ENCODE measurements around the gene PAFAH2.
A peak's percentile ranks its signal among the peaks of the same experiment; 100 is the strongest.

PAFAH2 gene

DNA sequence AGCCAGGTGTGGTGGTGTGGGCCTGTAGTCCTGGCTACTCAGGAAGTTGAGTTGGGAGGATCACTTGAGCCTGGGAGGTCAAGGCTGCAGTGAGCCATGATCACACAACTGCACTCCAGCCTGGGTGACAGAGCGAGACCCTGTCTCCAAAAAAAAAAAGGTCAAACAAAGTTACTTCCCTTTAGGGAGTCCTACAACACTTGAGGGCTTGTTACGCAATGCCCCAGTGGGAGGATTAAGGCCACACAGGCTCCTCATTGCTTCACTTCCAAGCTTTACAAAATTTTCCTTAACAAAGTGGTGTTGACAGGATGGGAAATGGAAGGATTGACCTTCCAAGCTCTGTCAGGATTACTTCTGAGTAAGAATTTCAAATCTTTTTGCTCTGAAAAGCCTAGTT lies 17.5 kb upstream of the PAFAH2 start:
- DNase-seq (ENCODE audit: extremely low read depth in 1 of 2, low read depth in 1 of 2), result no peak

GRCh38 chr1:26014179-26014578 lies 16.3 kb upstream of the PAFAH2 start:
- no peak for DNase-seq (ENCODE audit: extremely low read depth in 1 of 2, low read depth in 1 of 2)

- no peak for DNase-seq (ENCODE audit: extremely low read depth in 1 of 2, low read depth in 1 of 2)
Observed at GRCh38 chr1:26012864-26013263, 15.0 kb upstream of the PAFAH2 start.

DNA sequence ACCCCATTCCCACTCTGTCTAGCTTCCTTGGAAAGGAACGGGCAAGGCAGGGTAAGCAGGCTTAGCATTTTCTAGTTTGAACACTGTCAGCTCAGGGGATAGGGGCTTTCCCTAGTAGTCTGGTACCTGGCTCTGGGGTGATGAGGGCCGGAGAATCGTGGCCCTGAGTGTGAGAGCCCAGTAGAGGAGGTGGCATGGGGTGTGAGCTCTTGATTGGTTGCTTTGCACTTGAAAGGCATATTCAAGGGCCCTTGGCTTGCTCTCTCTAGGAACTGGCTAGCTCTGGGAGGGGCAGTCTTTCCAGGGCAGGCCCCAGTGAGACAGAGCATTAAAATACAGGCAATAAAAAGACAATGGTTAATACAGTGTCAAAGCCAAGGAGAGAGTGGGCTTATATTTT lies 13.0 kb upstream of the PAFAH2 start:
- DNase-seq (ENCODE audit: extremely low read depth in 1 of 2, low read depth in 1 of 2), result no peak

GRCh38 chr1:26009796-26010447 lies 12.1 kb upstream of the PAFAH2 start:
- DNase-seq (ENCODE audit: extremely low read depth in 1 of 2, low read depth in 1 of 2), result no peak

GRCh38 chr1:26006710-26007109 lies 8.8 kb upstream of the PAFAH2 start:
- no peak for DNase-seq (ENCODE audit: extremely low read depth in 1 of 2, low read depth in 1 of 2)

DNA sequence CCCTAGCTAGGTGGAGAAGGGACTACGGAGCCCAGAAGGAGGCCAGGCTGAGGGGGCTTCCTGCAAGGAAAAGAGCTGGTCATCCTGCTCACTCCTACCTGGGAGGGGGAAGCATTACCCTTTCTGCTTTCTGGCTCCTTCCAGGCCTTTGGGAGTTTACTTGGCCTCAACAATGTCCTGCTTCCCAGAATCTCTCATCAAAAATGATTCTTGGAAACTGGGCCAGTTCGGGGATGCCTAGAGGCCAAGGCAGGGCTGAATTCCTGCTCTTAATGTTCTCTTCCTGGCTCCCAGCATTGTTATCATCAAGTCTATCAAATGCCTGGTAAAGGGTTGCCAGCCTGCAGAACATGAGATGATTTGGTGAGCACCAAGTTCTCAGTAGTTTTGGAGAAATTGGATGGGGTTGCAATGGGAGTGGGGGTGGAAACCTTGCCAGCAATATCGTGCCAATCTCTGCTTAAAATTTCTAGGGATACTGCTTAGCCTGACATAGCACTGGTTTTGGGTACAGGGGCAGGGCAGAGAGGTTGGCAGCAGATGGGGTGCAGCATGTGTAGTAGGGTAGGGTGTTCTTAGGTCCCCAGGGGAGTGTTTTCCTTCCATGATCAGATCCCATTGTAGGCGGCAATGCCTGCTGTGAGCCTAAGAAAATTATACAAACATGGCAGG lies 7.7 kb upstream of the PAFAH2 start:
- no peak for DNase-seq (ENCODE audit: extremely low read depth in 1 of 2, low read depth in 1 of 2)

DNA sequence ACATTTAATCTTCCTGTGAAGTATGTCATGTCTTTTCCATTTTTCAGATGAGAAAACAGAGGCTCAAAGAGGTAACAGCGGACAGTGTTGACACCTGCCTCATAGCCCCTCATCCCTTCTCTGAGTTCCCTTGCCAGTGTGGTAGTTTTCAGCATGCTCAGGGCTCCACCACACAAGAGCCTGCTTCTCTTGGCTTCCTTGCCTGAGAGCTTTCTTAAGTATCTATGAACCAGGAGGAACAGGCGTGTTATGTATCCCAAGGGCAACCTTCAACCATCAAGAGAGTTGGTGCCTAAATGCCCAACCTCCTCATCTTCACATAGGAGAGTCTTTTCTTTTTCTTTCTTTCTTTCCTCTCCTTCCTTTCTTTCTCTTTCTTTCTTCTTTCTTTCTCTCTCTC lies 5.9 kb upstream of the PAFAH2 start:
- no peak for DNase-seq (ENCODE audit: extremely low read depth in 1 of 2, low read depth in 1 of 2)

GRCh38 chr1:26003262-26003661 lies 5.4 kb upstream of the PAFAH2 start:
- DNase-seq (ENCODE audit: extremely low read depth in 1 of 2, low read depth in 1 of 2), result no peak

GRCh38 chr1:25999041-25999800 lies 1.4 kb upstream of the PAFAH2 start:
- no peak for DNase-seq (ENCODE audit: extremely low read depth in 1 of 2, low read depth in 1 of 2)

DNA sequence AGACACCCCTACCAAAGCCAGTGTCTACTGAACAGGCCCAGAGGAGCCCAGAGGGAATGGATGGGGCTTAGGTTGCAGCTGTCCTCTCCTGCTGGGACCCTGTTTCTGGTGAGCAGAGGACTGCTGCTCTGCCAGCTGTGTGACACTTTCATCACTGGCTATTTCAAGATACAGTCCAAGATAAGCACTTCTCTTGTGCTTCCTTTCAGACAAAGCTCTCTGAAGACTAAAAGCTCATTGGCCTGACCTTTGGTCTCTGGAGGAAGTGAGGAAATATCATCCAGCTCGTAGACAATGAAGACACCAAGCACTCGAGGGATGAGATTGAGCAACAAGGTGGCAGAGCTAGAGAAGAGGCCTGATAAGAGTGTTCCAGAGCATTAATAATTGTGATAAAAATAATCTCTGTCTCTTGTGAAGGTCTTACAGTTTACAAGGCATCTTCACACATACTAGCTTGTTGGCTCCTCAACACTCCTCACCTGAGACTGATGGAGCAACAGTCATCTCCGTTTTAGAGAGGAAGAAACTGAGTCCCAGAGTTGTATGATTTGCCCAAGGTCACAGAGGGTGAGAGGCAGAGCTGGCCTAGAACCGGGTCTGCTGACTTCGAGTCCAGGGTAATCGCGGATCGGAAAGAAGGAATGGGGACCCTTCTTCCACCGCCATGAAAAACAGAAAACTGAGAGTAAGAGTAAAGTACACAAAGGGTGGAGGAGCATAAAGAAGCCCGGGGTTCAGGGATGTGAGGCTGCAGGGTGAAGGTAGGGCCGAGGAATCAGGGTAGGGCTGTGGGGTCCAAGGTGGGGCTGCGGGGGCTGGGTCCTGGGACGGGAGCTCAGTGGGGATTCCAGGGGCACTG lies 666 bp downstream of the PAFAH2 start:
- DNase-seq (ENCODE audit: extremely low read depth in 1 of 2, low read depth in 1 of 2), result no peak

GRCh38 chr1:25994402-25995150 lies 3.3 kb downstream of the PAFAH2 start:
- DNase-seq (ENCODE audit: extremely low read depth in 1 of 2, low read depth in 1 of 2), result no peak

GRCh38 chr1:25993197-25993951 lies 4.5 kb downstream of the PAFAH2 start:
- DNase-seq (ENCODE audit: extremely low read depth in 1 of 2, low read depth in 1 of 2), result no peak

- DNase-seq (ENCODE audit: extremely low read depth in 1 of 2, low read depth in 1 of 2), result no peak
Observed at GRCh38 chr1:25992689-25993171, 5.1 kb downstream of the PAFAH2 start.

DNA sequence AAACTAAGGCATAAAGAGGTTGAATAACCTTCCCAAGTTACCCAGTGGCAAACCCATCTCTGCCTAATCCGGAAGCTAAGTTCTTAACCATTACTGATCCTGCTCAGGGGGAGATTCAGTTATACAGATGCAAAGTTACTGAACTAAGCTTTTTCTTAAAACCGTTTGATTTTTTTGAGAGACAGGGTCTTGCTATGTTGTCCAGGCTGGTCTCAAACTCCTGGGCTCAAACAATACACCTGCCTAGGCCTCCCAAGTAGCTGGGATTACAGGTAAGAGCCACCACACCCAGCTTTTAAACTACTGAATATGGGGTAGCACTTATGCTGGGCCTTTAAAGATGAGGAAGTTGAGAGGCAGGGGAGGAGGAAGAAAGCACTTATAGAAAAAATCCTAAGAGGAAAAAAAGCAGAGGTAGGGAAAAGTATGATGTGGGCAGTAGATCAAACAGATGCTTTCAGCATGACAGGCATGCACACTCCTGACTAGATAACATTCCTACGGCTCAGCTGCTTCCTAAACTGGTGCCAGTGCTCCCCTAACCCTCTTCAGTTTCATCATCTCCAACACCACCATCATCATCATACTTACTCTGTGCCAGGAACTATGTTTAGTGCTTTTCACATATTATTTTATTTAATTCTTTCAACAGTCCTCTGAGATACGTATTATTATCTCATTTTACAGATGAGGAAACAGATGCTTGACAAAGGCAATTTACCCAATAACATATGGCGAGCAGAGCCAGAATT lies 5.8 kb downstream of the PAFAH2 start:
- DNase-seq (ENCODE audit: extremely low read depth in 1 of 2, low read depth in 1 of 2), result no peak

DNA sequence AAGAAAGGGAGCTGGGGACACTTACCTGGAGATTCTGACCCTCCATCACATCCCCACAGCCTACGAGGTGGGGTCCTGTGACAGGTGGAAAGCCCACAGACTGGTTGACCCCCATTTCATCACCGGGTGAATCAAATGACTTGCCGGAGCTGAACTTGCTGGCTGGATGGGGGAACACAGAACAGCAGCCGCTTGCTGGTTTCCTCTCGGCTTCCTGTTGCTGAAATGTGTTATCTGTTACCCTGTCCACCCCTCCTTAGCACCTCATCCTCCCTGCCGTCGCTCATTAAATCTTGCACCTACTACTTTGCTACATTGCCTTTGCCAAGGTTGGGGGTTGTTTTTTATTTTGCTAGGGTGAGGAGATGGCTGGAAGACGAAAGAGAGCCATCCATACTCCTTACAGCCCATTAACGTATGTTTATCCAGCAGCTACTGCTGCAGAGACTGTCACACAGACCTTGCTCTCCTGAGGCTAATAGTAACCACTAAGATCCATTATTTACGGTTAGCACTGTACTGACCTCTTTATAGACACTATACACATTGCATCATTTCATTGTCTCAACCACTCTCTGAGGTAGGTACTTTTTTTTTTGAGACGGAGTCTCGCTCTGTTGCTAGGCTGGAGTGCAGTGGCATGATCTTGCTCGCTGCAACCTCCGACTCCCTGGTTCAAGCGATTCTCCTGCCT lies 7.0 kb downstream of the PAFAH2 start:
- DNase-seq (ENCODE audit: extremely low read depth in 1 of 2, low read depth in 1 of 2), result peak in 1 of 2 donors; percentile 32

DNA sequence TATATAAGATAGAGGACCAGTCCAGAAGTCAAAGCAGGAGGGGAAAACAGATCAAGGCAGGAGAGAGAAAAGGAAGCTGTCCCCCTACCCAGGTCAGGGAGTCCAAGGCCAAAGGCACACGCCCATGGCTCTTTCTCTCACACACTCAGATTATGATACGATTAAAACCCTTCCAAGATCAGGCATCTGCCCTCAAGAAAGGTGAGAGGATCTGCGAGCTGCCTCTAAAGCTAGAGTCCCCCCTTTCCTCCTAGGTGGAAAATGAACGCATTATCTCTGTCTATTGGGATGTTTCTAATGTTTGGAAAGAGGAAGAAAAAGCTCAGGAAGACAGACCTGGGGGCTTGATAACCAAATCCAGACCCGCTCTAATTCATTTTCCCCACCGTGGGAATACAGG lies 7.6 kb downstream of the PAFAH2 start:
- no peak for DNase-seq (ENCODE audit: extremely low read depth in 1 of 2, low read depth in 1 of 2)
